ENCODE data around the gene FRYL.
A peak's percentile ranks its signal among the peaks of the same experiment; 100 is the strongest.
"Not testable (repeated sequence)": the region's sequence is repeated elsewhere in the genome, so short reads cannot be mapped to it uniquely, and the experiment has no call there.

FRYL gene

DNA sequence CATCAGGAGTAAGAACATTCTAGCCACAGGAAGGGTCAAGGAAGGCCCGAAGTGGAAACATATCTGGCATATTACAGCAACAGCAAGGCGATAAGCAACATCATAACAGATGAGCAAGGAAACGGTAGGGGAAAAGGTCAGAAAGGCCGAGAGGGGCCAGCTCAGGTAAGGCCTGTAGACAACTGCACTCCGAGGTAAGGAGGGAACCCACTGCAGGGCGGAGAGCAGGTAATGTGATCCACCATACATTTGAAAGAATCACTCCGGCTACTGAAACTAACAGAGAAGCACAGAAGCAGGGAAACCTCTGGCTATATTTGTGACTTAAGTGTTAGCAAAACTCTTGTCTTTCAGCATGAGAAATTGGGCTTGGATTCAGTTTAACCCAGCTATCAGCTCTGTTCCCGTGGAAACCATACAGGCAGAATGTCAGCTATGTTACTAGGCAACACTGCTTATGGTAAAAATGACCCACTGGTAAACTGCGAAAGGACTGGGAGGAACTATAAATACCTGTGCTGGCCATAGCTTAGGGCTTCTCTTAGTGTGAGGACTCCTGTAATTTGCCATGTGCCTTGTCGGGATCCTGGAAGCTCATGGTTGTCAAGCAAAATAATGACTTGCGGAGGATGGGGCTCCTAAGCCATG lies 31.0 kb downstream of the FRYL start:
- no peak for DNase-seq (ENCODE audit: low read depth in 1 of 2, low spot score in 1 of 2)

DNA sequence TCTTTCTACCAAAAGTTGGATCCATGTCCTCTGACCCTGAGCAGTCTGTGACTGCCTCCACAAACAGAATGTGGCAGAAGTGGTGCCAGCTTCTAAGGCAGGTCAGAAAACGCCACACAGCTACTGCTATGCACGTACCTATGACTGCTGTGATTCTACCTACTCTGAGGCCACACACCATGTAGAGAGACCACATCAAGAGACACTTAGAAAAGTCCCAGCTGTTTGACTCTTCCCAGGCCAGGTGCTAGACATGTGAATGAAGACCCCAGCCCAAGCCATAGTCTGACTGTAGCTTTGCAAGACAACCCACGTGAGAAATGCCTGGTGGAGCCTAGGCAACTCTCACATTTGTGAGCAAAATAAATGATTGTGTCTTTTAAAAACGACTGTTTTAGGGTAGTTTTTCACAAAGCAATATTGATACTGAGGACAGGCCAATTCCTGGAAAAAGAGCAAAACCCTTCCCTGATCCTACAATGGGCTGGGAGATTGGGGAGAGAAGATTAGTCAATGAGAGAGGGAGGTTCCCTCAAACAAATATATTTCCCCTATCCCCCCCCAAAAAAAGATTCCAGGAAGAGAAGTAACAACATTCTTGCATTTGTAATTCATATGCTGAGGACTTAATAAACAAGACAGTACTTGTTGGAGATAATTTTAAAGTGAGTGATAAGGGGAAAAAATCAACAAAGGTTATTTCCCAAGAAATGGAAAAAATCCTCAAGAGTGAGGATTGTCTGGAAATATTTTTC lies 33.3 kb downstream of the FRYL start:
- no peak for DNase-seq (ENCODE audit: low read depth in 1 of 2, low spot score in 1 of 2)

DNA sequence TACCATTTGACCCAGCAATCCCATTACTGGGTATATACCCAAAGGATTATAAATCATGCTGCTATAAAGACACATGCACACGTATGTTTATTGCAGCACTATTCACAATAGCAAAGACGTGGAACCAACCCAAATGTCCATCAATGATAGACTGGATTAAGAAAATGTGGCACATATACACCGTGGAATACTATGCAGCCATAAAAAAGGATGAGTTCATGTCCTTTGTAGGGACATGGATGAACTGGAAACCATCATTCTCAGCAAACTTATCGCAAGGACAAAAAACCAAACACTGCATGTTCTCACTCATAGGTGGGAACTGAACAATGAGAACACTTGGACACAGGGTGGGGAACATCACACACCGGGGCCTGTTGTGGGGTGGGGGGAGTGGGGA lies 34.9 kb downstream of the FRYL start:
- DNase-seq (ENCODE audit: low read depth in 1 of 2, low spot score in 1 of 2): not testable (repeated sequence)

DNA sequence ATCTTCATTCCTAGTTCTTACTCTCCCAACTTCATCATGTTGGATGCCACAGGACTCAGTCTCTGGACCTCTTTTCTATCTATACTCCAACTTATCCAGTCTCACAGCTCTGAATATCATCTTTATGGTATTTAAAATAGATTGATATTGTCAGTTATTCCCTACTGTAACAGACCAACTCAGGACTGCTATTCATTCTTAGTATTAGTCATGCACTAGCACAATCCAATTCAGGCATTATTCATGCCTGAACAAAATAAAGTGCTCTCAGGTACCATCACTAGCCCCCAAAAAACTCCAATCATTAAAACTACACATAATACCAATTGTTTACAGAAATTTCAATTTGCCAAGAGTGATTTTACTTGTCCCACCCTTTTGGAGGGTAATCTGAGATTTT lies 37.7 kb downstream of the FRYL start:
- no peak for DNase-seq (ENCODE audit: low read depth in 1 of 2, low spot score in 1 of 2)

DNA sequence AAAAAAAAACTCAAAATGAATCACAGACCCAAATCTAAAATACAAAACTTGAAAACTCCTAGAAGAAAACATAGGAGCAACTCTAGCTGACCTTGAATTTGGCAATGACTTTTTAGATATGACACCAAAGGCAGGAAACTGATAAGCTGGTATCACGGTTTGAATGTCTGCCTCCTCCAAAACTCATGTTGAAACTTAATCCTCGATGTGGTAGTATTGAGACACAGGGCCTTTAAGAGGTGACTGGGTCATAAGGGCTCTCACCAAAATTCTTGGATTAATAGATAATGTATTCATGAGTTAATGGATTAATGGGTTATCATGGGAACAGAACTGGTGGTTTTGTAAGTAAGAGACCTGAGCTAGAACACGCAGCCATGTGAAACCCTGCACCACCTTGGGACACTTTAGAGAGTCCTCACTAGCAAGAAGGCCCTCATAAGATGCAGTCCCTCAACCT lies 40.5 kb downstream of the FRYL start:
- no peak for DNase-seq (ENCODE audit: low read depth in 1 of 2, low spot score in 1 of 2)

DNA sequence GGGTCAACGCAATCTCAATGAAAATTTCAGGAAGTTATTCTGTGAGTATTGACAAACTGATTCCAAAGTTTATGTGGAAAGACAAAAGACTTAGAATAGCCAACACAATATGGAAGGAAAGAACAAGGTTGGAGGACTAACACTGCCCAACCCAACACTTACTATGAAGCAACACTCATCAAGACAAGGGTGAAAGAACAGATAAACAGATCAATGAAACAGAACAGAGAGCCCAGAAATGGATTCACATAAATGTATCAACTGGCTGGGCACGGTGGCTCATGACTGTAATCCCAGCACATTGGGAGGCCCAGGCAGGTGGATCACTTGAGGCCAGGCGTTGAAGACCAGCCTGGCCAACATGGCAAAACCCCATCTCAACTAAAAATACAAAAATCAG lies 41.2 kb downstream of the FRYL start:
- DNase-seq (ENCODE audit: low read depth in 1 of 2, low spot score in 1 of 2): no peak

DNA sequence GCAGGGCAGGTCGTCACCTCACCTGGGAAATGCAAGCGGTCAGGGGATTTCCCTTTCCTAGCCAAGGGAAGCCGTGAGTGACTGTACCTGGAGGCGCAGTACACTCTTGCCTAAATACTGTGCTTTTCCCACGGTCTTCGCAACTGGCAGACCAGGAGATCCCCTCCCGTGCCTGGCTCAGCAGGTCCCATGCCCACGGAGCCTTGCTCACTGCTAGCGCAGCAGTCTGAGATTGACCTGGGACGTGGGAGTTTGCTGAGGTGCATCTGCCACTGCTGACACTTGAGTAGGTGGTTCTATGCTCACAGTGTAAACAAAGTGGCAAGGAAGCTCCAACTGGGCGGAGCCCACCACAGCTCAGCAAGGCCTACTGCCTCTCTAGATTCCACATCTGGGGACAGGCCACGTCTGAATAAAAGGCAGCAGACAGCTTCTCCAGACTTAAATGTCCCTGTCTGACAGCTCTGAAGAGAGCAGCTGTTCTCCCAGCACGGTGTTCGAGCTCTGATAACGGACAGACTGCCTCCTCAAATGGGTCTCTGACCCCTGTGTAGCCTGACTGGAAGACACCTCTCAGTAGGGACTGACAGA lies 51.1 kb downstream of the FRYL start:
- peak in 1 of 2 donors; percentile 25 for DNase-seq (ENCODE audit: low read depth in 1 of 2, low spot score in 1 of 2)

DNA sequence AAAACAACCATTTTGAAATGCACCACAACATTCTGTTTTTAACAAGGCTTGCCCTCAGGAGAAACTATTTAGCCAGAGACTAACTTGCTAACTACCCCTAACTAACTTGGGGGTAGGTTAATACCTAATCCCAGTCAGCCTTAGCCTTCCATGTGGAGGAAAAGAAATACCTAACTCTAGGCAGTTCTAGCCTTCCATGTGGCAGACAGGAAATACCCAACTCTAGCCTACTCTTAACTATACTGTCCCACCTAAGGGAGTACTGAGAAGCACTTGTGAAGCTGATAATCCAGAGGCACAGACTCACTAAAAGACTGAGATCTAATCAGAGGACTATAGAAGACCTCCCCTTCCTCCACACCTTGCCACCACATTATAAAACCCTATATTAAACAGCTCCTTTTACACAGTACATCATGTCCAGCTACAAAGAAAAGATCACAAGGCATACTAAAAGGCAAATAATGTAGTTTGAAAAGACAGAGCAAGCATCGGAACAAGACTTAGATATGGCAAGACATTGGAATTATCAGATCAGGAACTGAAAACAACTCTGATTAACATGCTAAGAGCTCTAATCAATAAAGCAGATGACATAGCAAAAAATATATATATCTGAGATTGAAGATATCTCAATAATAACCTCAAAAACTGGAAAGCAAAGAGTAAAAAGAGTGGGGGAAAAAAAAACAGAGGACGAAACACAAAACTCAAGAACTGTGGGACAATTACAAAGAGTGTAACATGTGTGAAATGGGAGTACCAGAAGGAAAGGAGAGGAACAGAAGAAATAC lies 52.2 kb downstream of the FRYL start:
- DNase-seq (ENCODE audit: low read depth in 1 of 2, low spot score in 1 of 2): no peak

DNA sequence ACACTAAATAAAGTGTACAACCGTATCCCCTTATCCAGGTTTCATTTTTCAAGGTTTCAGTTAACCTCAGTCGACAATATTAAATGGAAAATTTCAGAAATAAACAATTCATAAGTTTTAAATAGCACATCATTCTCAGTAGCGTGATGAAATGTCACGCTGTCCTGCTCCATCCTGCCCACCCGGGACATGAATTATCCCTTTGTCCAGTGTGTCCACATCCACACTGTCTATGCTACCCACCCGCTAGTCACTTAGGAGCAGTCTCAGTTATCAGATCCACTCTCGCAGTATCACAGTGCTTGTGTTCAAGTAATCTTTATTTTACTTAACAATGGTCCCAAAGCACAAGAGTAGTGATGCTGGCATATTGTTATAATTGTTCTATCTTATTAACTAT lies 54.7 kb downstream of the FRYL start:
- DNase-seq (ENCODE audit: low read depth in 1 of 2, low spot score in 1 of 2): no peak

DNA sequence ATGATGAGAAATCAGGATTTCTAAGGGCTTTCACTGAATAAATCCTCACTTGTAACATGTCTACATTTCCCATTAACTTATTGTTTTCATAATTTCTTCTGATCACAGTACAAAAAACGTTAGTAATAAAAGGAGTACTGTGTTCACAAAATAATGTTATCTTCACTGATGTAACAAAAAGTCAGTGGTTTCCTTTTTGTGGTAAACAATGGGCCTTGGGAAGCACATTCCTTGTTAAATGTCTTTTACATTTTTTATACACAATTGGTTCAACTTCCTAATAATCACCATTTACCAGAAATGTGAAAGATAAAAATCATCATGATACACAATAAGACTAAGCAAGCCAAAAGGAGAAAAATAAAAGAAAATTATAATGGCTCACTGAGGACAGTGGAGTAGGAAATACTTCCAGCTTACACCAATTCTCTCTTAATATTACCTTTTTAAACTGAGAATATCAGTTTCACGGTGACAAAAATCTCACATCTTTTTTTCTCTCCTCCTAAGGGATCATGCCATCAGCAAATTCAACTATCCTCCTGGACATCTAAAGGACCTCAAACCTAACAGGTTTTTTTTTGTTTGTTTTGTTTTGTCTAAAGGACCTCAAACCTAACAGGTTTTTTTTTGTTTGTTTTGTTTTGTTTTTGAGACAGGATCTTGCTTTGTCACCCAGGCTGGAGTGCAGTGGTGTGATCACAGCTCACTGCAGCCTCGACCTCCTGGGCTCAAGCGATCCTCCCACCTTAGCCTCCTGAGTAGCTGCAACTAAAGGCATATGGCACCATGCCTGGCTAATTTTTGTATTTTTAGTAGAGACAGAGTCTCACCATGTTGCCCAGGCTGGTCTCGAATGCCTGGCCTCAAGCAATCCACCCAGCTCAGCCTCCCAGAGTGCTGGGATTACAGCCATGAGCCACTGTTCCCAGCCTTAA lies 57.3 kb downstream of the FRYL start:
- DNase-seq (ENCODE audit: low read depth in 1 of 2, low spot score in 1 of 2): no peak

DNA sequence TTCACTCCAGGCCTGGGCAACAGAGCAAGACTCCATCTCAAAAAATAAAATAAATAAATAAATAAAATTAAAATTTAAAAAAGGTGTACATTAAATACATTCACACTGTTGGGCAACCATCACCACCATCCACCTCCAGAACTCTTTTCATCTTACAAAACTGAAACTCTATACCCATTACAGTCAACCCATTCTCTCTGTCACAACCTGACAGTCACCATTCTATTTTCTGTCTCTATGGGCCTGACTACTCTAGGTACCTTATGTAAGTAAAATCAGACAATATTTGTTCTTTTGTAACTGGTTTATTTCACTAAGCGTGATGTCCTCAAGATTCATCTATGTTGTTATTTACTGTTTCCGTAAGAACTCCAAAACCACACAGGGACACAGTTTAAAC lies 59.6 kb downstream of the FRYL start:
- DNase-seq (ENCODE audit: low read depth in 1 of 2, low spot score in 1 of 2): no peak

DNA sequence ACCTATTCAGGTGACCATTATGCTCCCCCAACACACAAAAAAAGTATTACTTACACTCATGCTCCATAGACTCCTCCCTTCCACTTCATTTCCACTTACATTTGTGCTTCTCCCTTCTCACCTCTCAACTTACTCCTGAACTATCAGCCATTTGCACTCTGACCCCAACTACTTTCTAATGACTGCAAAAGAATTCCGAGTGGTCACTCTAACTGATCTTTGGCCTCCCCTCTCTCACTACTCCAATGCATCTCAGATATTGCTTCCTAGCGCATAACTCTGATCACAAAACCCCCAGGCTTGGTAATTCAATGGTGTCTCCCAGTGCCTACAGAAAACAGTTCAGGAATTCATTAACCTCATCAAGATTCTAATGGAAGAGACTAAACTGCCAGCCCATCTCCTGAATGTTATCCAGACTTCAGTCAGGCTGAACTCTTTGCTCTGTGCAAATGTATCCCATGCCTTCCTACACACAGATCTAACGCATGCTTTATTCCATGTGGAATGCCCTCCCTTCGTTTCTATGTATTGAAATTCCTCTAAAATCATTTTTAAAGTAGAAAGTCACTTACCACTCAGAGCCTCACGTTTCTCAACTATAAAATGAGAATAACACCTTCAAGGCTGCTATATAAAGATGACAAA lies 61.1 kb downstream of the FRYL start:
- DNase-seq (ENCODE audit: low read depth in 1 of 2, low spot score in 1 of 2): no peak

DNA sequence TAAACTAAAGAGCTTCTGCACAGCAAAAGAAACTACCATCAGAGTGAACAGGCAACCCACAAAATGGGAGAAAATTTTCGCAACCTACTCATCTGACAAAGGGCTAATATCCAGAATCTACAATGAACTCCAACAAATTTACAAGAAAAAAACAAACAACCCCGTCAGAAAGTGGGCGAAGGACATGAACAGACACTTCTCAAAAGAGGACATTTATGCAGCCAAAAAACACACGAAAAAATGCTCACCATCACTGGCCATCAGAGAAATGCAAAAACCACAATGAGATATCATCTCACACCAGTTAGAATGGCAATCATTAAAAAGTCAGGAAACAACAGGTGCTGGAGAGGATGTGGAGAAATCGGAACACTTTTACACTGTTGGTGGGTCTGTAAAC lies 63.8 kb downstream of the FRYL start:
- DNase-seq (ENCODE audit: low read depth in 1 of 2, low spot score in 1 of 2): not testable (repeated sequence)

DNA sequence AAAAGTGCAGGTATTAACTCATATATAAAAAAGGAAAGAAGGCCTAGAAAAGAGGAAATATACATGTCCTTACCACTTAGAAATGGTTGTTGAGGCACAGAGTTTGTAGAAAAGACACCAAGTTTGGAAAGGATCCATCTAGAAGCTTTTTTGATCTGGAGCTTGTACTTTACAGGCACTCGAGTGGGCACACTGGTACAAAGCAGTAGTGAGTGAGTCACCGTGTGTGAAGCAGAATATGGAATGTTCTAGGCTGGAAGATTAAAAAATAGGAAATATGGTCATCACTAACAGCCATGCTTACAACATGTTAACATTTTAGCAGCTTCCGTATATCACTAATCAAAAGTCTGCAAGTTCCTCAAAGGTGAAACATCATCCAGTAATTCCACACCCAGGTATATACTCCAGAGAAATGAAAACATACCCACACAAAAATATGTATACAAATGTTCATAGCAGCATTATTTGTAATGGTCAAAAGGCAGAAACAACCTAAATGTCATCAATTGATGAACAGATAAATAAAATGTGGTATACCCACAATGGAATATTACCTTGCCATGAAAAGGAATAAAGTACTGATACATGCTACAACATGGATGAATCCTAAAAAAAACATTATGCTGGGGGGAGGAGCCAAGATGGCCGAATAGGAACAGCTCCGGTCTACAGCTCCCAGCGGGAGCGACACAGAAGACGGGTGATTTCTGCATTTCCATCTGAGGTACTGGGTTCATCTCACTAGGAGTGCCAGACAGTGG lies 69.5 kb downstream of the FRYL start:
- no peak for DNase-seq (ENCODE audit: low read depth in 1 of 2, low spot score in 1 of 2)

DNA sequence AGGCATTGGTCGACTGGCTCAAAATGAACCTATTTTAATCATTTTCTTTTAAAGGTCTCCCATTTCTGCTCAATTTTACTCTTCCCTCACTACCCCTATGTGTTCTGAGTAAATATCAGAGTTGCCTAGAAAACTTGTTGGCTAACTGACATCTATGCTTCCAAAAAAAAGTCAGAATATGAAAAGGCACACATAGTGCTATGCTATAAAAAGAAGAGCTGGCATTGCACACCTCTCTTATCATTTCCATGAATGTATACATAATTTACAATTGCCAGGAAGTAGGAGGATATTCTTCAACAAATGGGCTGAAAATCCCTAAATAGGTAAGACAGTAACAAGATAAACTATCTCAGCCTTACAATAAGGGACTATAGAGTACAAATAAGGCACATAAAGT lies 70.2 kb downstream of the FRYL start:
- no peak for DNase-seq (ENCODE audit: low read depth in 1 of 2, low spot score in 1 of 2)

DNA sequence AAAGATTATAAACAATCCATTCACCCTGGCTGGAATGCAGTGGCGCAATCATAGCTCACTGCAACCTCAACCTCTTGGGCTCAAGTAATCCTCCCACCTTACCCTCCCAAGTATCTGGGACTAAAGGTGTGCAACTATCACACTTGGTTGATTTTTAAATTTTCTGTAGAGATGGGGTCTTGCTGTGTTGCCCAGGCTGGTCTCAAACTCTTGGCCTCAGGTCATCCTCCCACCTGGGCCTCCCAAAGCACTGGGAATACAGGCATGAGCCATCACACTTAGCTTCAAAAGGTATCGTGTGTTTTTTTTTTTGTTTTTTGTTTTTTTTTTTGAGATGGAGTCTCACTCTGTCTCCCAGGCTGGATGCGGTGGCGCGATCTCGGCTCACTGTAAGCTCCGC lies 71.5 kb downstream of the FRYL start:
- no peak for DNase-seq (ENCODE audit: low read depth in 1 of 2, low spot score in 1 of 2)

DNA sequence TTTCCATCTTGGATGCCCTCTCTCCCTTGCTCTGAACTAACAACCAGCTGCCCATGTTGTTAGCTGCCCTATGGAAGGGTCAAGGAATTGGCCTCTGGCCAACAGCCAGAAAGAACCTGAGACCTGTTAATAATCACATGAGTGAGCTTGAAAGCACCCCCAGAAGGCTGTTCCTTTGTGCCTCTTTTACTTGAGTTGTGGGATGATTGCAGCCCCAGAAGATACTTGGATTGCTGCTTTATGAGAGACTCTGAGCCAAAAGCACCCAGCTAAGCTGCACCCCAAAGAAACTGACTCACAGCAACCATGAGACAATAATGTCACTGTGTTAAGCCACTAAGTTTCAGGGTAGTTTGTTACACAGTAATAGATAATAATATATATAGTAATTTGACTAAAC lies 73.3 kb downstream of the FRYL start:
- DNase-seq (ENCODE audit: low read depth in 1 of 2, low spot score in 1 of 2): no peak

DNA sequence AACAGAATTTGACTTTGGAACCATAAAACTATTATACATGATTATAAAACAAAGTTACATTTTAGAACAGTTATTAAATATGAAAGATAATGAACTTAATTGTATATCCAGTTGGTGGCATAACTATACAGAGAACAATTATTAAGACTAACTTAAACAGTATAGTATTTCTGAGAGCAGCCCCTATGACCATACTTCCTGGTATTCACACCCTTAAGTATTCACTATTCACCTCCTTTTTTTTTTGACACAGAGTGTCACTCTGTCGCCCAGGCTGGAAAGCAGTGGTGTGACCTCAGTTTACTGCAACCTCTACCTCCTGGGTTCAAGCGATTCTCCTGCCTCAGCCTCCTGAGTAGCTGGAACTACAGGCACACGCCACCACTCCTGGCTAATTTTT lies 74.5 kb downstream of the FRYL start:
- DNase-seq (ENCODE audit: low read depth in 1 of 2, low spot score in 1 of 2): no peak

DNA sequence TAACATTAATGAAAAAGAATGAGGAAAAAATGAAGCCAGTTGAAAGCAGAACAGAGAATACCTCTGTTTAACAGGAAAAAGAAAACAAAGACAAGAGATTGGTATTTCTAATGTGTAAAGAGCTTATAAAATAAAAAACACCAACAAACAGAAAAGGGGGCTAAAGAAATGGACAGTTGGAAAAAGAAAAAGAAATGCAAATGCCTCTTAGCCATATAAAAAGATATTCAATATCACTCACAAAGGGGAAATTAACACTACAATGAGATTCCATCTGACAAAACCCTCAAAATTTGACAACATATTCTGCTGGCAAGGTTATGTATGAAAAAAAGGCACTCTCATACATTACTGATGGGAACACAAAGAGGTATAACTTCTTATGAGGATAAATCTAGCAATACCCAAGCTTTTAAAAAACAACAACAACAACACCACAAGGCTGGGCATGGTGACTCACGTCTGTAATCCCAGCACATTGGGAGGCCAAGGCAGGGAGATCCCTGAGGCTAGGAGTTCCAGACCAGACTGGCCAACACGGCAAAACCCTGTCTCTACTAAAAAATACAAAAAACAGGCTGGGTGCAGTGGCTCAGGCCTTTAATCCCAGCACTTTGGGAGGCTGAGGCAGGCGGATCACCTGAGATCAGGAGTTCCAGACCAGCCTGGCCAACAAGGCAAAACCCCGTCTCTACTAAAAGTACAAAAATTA lies 75.8 kb downstream of the FRYL start:
- no peak for DNase-seq (ENCODE audit: low read depth in 1 of 2, low spot score in 1 of 2)

Data from stimulated activated CD4-positive, alpha-beta T cell treated with anti-CD3 and anti-CD28 coated beads, Interleukin-15, amount 100 ng/mL, for 1 hour (primary cell).